Amniotic stem cell (primary cell): ENCODE measurements around the gene TMEM168.
"Not testable (repeated sequence)": the region's sequence is repeated elsewhere in the genome, so short reads cannot be mapped to it uniquely, and the experiment has no call there.

ENCODE experiments used
- DNase-seq: peaks from one replicate; lab custom pipeline; 2025; lab: John Stamatoyannopoulos, UW

The TMEM168 gene

DNA sequence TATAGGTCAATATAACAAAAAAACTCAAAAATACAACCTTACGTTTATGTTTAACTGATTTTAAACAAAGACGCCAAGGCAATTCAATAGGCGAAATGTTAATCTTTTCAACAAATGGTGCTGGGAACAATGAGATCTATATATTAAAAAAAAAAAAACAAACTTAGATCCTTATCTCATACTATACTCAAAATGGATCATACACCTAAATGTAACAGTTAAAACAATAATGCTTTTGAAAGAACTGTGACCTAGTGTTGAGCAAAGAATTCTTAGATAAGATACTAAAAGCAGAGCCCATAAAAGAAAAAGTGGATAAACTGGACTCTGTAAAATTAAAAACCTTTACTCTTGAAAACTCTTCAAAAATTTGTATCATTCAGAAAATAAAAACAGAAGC, 8.6 kb downstream of the TMEM168 start:
- DNase-seq, result no peak

DNA sequence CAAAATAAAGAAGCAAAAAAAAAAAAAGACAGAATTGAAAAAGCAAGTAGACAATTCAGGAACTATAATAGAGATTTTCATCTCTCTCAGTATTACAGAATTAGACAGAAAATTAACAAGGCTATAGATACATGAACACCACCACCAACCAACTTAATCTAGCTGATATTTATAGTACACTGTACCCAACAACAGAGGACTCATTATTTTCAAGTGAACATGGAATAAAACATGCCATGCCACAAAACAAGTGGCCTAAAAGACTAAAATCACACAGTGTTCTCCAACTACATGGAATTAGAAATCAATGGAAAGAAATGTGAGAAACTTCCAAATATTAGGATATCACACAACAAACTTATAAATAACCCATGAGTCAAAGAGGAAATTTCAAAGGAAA, 9.1 kb downstream of the TMEM168 start:
- no peak for DNase-seq

DNA sequence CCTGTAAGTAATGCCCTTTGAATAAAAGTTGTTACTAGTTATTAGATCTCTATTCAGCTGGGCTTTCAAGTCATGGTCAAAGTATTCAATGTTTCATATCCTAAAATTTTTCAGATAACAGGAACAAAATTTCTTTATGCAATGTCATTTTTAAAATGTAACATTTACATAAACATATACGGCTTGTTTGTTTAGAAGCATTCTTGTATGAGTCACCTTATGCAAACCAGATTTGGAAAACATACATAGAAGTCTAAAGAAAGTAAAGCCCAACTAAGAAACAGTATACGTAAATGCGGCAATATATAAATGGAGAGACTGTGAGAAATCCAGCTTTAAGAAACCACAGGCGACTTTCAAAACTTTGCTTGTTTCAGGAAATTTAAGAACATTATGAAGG, 10.5 kb downstream of the TMEM168 start:
- no peak for DNase-seq

DNA sequence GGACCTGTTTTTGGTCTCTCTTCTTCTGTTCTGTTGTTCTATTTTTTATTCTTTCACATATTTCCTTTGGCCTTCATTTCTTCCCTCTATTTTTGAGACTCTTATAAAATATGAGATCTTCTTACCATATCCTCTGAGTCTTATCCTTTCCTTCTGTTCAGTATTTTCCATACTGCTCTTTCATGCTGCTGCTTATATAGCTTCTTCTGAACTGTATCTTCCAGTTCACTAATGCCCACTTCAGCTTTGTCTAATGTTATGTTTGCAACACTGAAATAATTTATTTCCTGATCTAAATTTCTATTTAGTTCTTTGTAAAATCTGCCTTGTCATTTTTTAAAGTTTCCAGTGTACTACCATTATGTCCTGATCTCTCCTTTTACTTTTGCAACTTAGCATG, 12.8 kb downstream of the TMEM168 start:
- DNase-seq, result no peak

DNA sequence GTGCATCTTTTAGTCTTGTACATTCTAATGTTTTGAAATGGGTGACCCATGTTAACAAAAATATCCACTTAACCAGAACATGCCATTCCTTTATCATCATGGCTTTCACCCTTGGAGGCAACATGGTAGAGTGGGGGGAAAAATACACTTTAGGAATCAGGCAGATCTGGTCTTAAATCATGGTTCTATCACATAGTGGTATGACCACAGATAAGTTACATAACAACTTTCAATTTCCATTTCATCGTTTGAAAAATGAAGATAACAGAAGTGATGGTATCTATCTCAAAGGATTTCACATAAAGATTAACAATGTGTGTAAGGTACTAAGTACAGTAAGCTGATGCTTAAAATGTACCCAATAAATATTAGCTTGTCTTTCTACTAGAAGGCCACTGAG, 19.0 kb downstream of the TMEM168 start:
- no peak for DNase-seq

DNA sequence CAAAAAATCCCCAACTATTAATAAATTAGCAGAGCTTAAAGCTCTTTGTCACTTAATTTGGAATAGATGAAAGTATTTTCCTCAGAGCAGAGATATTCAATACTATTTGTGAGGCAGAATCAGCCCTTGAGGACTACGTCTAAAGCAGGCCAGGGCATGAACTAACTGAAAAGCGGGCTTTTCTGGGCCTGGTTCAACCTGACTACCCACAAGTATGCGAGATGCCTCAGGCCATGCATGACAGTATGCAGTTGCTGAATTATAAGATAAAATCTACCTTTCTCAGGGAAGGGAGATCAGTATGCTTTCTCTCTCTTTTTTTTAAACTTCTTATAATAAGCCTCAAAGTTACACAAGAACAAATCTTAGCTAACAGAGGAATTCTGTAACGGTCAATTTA, 20.1 kb downstream of the TMEM168 start:
- no peak for DNase-seq

DNA sequence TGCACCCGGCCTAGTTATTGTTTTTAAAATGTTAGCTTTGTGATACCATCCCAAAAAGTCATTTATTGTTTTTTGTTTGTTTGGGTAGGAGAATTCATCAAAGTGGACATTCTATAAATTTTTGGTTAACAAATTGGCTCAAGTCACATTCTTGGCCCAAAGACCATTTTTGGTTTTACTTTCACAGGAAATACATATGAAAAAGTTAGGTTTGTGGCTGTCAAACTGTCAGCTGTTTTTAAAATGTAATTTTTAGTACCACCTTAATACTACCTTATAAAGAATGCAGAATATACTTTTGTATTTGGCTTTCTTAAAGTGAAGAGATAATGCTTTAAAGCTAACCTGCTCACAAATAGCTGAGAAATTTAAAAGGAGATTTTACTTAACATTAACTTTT, 25.1 kb downstream of the TMEM168 start:
- DNase-seq, result no peak

DNA sequence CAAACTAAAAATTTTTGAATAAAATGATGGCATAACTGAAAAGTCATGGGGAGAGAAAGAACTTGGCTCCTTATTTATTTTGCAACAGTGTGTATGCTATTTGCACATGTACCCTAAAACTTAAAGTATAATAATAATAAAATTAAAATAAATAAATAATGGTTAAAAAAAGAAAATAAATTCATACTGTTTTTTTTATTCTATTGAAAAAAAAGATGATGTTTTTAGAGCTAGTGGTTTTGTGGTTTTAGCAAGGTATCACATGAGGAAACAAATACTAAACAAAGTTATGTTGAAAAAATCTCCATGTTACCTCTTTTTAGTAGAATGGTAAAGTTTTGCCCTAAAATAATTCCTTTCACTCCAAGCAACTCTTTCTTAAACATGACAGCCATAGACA, 26.2 kb downstream of the TMEM168 start:
- no peak for DNase-seq

DNA sequence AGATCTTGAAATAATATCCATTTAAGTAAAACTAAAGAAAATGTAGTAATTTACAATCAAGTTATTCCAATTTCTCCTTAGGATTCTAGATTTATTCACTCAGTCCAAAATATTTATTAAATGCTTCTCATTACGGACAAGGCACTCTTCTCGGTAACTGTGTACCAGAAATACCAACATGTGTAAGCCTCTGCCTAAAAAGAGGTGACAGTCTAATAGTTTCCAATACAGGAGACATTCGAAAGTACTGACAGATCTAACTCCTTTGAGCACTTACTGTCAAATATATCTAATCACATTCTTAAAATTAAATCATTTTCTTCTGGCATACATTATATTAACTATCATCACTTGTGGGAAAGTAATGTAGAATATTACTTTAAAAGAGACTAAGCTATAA, 26.9 kb downstream of the TMEM168 start:
- no peak for DNase-seq

DNA sequence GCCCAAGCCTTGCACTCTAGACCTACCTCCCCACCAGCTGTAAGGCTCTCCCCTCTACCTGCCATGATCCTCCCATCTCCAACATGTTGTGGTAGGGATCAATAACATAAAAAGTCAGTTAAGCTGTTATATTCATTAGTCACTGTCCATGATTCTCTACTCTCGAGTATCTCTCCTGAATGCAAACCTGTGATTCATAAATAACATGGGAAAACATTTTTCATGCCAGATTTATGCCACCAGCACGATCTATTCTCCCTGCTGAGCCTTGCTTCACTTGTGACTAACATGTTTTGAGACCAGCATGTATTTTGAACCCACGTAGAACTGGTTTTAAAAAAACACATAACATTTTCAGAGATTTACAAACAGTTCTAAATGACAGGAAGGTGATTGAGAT, 30.3 kb downstream of the TMEM168 start:
- no peak for DNase-seq

DNA sequence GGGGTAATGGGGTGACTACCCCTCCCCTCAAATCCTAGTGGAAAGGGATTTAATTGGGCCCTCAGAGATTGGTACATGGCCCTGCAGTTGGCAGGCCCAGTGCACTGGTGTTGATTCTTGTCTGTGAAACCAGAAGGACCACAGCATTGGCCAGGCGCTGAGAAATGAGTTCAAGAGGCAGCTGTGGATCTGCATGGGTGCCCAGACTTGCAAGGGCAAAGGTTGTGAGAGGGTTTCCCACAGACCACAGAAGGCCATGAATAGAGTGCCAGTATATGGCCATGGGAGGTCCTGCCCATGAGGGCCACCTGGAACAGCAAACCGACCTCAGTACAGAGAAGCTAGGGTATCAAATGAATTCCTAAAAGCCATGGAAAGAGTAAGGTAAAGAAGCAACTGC, 32.9 kb downstream of the TMEM168 start:
- no peak for DNase-seq

DNA sequence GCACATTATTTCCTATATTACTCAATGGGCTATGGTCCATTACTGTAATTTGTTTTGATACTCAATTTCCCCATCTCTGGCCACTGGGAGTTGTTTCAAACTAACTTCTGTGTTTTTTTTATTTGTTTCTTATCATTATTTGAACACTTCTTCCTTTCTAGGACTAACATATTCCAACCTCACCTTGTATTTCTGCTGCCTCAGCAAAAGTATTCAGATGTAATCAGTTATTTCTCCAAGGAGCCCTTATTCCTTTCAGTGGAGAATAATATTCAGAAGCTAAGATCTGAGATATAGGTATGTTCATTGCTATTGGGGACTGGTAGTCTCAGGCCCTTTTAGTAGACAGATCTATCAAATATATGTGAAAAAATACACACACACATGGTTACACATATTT, 36.9 kb downstream of the TMEM168 start:
- no peak for DNase-seq

DNA sequence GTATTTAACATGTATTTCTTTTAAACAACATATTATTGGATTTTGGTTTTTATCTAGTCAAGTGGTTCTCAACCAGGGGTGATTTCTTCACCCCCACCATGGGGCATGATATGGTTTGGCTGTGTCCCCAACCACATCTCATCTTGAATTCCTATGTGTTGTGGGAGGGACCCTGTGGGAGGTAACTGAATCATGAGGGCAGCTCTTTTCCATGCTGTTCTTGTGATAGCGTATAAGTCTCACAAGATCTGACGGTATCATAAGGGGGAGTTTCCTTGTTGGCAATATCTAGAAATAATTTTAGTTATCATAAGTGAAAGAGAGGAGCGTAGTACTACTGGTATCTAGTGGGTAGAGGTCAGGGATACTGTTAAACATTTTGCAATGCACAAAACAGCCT, 37.6 kb downstream of the TMEM168 start:
- no peak for DNase-seq

DNA sequence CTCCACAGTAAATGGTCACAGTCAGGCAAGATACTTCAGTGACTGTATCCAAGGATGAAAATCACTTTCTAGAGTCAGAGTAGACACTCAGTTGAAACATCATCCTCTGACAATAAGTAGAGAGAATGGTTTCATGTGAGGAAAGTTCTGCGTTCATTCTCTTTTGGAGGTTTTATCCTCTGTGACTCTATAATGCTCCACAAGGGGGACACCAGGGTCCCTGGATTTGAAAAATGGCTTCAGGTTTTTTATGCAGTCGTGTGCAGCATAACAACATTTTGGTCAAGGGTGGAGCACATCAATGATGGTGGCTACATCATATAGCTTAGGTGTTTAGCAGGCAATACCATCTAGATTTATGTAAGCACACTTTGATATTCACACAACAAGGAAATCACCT, 40.4 kb downstream of the TMEM168 start:
- DNase-seq, result no peak

DNA sequence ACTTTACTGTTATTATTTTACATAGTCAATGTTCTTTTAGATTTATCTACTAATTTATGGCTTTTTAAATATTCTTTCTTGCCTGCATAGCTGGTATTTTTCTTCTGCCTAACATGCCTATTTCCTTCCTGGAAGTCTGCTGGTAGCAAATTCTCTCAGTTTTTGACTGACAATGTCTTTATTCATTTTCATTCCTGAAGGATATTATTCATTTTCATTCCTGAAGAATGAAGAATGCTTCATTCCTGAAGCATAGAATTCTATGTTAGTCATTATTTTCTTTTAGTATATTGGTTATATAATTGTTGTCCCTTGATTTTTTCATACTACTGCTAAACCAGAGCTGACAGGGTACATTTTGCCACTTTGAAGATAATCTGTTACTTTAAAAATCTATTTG, 41.8 kb downstream of the TMEM168 start:
- DNase-seq, result no peak

DNA sequence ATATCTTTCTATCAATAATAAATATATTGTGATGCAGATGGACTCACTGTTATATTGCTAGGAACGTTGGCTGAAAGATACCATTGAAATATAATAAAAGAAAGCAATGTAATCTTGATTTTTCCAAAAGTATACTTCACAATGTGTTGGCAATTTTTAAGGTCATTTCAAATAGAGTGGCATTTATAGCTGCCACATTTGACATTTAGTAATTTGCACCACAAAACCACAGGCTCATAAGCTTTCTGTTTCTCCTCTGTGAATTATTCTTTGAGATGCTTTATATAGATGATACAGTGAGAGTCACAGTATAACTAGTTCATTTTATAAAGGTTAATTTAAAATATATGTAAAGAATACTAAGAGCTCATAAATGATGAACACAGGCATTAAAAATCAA, 44.6 kb downstream of the TMEM168 start:
- DNase-seq, result no peak

DNA sequence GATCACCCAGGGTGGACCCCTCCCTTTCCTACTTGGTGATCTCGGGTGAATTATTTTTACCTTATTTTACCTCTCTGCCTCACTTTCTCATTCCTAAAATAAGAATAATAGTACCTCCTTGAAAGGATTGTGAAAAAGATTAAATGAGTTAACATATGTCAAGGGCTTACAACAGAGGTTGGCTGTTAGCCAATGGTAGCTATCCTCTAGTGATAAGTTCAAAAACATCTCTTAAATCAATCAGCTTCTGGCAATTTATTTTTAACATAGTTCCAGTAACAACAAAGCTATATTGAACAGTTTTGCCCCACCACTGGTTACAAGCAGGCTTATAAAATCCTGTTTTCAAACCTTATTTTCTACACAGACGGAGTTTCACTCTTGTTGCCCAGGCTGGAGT, 45.4 kb downstream of the TMEM168 start:
- DNase-seq, result no peak

DNA sequence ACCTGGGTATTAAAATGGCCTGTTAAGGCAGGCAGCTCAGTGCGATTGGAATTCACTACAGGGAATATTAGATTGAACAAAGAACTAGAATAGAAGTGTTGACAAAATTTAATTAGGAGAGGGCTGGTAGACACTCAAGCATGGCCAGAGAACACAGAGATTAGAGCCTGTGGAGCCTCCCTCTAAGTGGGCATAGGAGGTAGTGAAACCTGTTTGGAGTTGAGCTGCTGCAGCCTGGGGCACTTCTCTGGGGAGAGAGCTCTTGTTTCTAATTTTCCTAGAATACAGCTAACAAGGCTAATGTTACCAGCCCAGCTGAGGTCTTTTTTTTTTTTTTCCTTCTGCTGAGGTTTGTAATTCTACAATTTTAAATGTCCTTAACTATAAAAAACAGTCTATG, 46.4 kb downstream of the TMEM168 start:
- no peak for DNase-seq

DNA sequence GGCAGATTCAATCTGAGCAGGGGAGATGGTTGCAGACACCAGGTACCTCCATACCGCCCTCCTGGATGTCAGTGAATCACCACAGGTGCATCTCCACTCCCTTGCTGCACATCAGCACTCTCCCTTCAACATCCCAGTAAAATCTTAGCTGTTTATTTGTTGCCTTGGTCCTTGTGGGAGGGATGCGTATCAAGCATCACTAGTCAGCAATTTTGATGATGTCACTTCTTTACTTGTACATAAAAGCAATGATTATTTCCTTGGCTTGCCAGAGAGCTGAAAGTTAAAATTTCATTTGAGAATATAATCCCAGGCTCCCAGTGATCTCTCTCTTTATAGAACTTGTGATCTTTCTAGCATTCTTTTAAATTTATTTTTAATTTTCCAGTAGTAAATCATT, 49.5 kb downstream of the TMEM168 start:
- DNase-seq, result no peak

DNA sequence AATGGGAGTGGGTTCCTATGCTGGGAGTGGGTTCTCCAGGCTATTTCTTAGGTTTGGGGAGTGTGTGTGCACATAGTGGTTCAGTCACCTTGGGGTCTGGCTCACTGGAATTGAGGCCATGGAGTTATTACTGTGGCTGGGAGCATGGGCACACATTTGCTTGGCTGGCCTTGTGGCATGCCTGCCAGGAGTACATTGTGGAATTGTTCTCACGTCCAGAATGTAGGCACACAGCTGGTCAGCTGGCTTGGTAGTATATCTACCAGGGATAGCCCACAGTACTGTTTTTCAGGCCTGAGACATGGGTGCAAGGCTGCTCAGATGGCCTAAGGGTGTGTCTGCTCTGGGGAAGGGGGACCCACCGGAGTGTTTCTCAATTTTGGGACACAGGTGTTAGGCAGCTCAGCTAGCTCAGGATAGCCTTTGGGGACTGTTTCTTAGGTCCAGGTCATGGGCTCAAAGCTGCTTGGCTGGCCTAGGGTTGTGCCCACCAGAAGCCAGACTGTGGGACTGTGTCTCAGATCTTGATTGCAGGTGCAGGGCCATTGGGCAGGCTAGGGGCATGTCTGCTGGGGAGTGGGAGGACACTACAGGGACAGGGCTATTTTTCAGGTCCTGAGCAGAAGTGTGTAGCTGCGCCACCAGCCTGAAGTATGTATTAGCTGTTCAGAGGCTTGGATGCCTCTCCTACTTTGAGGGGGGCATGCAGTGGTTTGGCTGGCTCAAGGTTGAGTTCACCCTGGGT, 50.6 kb downstream of the TMEM168 start:
- DNase-seq, result no peak

DNA sequence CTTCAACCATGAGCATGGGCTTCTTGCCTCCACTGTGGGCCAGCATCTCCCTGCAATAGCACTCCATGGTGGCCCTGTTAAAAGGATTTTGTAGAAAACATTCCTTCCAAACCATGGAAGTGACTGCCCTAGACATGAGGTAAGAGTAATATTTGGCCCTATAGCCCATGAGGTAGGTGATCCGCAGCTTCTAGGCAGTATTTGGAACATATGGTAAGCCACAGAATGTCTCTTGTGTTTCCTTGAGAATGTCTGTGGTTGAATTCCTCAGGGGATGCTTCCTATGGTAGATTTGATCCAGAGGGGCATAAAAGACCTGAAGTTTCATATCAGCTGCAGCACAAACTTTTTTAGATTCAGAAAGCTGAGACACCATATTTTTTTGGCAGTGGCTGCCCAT, 54.9 kb downstream of the TMEM168 start:
- no peak for DNase-seq

DNA sequence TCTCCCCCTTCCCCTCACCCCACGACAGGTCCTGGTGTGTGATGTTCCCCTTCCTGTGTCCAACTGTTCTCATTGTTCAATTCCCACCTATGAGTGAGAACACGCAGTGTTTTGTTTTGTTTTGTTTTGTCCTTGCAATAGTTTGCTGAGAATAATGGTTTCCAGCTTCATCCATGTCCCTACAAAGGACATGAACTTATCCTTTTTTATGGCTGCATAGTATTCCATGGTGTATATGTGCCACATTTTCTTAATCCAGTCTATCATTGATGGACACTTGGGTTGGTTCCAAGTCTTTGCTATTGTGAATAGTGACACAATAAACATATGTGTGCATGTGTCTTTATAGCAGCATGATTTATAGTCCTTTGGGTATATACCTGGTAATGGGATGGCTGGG, 58.9 kb downstream of the TMEM168 start:
- not testable (repeated sequence) for DNase-seq

DNA sequence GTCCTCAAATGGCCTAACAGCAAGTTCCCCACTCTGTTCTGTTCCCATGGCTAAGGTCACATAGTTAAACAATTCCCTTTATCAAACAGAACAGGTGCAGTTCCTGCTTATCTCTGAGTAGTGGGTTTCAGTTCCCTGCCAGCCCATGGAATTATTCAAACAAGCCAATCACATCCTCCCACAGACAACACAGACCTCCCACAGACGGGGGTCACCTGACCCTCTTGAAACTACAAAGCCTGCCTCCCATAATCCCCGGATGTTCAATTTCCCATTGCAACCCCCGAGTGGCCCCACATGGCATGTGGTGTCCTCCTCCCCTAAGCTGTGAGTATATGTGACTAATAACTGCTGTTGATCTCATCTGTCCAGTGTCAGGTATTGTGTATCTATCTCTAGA, 64.1 kb downstream of the TMEM168 start:
- no peak for DNase-seq

DNA sequence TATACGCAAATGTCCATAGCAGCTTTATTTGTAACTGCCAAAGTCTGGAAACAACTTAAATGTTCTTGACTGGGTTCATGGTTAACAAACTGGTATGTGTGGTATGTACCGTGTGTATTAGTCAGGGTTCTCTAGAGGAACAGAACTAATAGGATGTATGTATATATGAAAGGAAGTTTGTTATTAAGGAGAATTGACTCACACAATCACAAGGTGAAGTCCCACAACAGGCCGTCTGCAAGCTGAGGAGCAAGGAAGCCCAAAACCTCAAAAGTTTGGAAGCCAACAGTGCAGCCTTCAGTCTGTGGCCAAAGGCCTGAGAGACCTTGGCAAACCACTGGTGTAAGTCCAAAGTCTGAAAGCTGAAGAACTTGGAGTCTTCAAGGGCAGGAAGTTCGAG, 66.8 kb downstream of the TMEM168 start:
- no peak for DNase-seq

DNA sequence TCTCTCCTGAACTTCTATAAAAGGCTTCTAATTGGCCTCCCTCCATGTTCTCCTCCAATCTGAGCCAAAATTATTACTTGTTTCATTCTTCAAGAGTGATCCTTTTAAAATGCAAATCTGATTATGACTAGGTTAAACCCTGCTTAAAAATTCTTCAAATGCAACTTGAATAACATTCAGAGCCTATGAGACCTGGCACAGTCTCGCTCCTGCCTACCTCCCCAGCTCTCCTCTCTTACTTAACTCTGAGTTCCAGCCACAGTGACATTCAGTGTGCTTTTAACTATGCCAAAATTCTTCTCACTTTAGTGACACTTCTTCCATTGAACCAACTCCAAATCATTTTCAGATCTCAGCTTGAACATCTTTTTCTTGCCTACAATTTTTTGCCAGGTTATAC, 68.8 kb downstream of the TMEM168 start:
- no peak for DNase-seq
